Gastrocnemius medialis (tissue), 4 donors: ENCODE results near the gene MOV10.

Experiments used
- CTCF ChIP-seq, 5 experiments: fragments of 450-650 bp in 3 of 5; fragments of 200-600 bp in 2 of 5; sonication (generic) in 2 of 5; IDR thresholded peaks in 4 of 5; conservative IDR thresholded peaks in 1 of 5; 1 replicate in 4 of 5; 2 replicates in 1 of 5; pipeline ENCODE4 v1.5.1; 2016 to 2019; ENCODE audit warnings: antibody characterized with exemption in 5 of 5, mild to moderate bottlenecking in 3 of 5, moderate library complexity in 3 of 5
- POLR2A ChIP-seq, 2 donors: fragments of 450-650 bp; IDR thresholded peaks; one replicate each; pipeline ENCODE4 v1.6.1; 2017; ENCODE audit warnings: antibody characterized with exemption in 2 of 2, mild to moderate bottlenecking in 2 of 2, moderate library complexity in 2 of 2

- TF ChIP-seq POLR2A (IDR thresholded peaks at IDR 0.05) (no peak), CTCF (IDR thresholded peaks at IDR 0.05 in 4 of 5, conservative IDR thresholded peaks at IDR 0.05 in 1 of 5) (no peak)
Measured at GRCh38 chr1:112698366-112699310, 24.2 kb downstream of the MOV10 start.
